ENCODE results near the gene DNPH1. TPM values are rescaled to one million over a fixed set of nuclear protein-coding genes. Genes with fewer than 3 reads are reported as not detected.

DNPH1 gene
- polyA plus RNA-seq, 2 of the 4 experiments (the other 2 are of a cell fraction): 63.2 to 82.0 TPM

- CTCF ChIA-PET: interaction anchor here (1.0 to 3.0 kb wide), 5 partner anchors 19 to 238 kb away, joined by 3 to 14 read pairs (median 6); partner anchors contain the start of genes CRIP3 and DNPH1
- 68% methylated on average over 7 of the region's 7 CpGs for WGBS (ENCODE audit: missing lambda C conversion rate)
These were observed 38.5 kb upstream of the DNPH1 start for GRCh38 chr6:43267619-43268354.

More at GRCh38 chr6:43267619-43268354, 38.5 kb upstream of the DNPH1 start:
- DNase-seq (ENCODE audit: low read depth in 1 of 2, low spot score in 1 of 2): no peak
- FAIRE-seq: no peak
- H3K4me2 ChIP-seq: no peak overlapping the region
- H3K4me1 ChIP-seq: peaks cover 30% of the 10 kb centered on the region
- no peaks in the 10 kb centered on the region for H3K9me3 ChIP-seq
- no peak for TF ChIP-seq FOSB (CRISPR knock-in tag; IDR thresholded peaks at IDR 0.05)
- no peak for TF ChIP-seq SREBF2 (IDR thresholded peaks at IDR 0.05)
- no peak for TF ChIP-seq KDM5A (IDR thresholded peaks at IDR 0.05)
- no peak for TF ChIP-seq PBX3 (IDR thresholded peaks at IDR 0.05)
- TF ChIP-seq MAX (IDR thresholded peaks at IDR 0.05): no peak
- no peak for TF ChIP-seq E2F6 (IDR thresholded peaks at IDR 0.05; ENCODE audit: borderline replicate concordance, low read depth)
- no peak for TF ChIP-seq NPAS2 (CRISPR knock-in tag; IDR thresholded peaks at IDR 0.05; ENCODE audit: borderline replicate concordance)
- TF ChIP-seq POLR2AphosphoS2 (conservative IDR thresholded peaks at IDR 0.05; ENCODE audit: low read length): no peak
- TF ChIP-seq EHMT2 (IDR thresholded peaks at IDR 0.05; ENCODE audit: low read depth): no peak
- TF ChIP-seq TFCP2L1 (CRISPR knock-in tag; IDR thresholded peaks at IDR 0.05): no peak
- no peak for TF ChIP-seq RAD21 (conservative IDR thresholded peaks at IDR 0.05 in 1 of 2, IDR thresholded peaks at IDR 0.05 in 1 of 2)
- TF ChIP-seq ZFP36 (IDR thresholded peaks at IDR 0.05; ENCODE audit: borderline replicate concordance, partially characterized antibody): no peak
- TF ChIP-seq CHD2 (IDR thresholded peaks at IDR 0.05; ENCODE audit: low read length, partially characterized antibody): no peak
- no peak for TF ChIP-seq RCOR1 (IDR thresholded peaks at IDR 0.05; ENCODE audit: low read depth, low read length)
- TF ChIP-seq CTCF (IDR thresholded peaks at IDR 0.05): no peak
- TF ChIP-seq EP300 (IDR thresholded peaks at IDR 0.05): no peak
- no peak for TF ChIP-seq BCL3 (IDR thresholded peaks at IDR 0.05)
- no peak for TF ChIP-seq HES2 (IDR thresholded peaks at IDR 0.05)
- H3K27ac ChIP-seq: no peak overlapping the region
- no peak overlapping the region for H3K4me3 ChIP-seq
- no peak for ATAC-seq
- POLR2A ChIA-PET: no interaction called here
